ENCODE results near the gene PCDHGB1. TPM values are rescaled to one million over a fixed set of nuclear protein-coding genes. Genes with fewer than 3 reads are reported as not detected.
"Not testable (repeated sequence)": the region's sequence is repeated elsewhere in the genome, so short reads cannot be mapped to it uniquely, and the experiment has no call there.

PCDHGB1 gene
- total RNA-seq, 1 experiment from 2014 or later = 5.6 TPM

DNA sequence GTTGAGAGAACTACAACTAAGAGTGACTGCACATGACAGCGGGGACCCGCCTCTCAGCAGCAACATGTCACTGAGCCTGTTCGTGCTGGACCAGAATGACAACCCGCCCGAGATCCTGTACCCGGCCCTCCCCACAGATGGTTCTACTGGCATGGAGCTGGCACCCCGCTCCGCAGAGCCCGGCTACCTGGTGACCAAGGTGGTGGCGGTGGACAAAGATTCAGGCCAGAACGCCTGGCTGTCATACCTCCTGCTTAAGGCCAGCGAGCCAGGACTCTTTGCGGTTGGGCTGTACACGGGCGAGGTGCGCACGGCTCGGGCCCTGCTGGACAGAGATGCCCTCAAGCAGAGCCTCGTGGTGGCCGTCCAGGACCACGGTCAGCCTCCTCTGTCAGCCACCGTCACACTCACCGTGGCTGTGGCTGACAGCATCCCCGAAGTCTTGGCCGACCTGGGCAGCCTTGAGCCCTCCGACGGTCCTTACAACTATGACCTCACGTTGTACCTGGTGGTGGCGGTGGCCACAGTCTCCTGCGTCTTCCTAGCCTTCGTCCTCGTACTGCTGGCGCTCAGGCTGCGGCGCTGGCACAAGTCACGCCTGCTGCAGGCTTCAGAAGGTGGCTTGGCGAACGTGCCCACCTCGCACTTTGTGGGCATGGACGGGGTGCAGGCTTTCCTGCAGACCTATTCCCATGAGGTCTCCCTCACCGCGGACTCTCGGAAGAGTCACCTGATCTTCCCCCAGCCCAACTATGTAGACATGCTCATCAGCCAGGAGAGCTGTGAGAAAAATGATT lies 34.8 kb downstream of the PCDHGB1 start (continued):
- TF ChIP-seq JUN (CRISPR knock-in tag; IDR thresholded peaks at IDR 0.05) = no peak
- TF ChIP-seq ZNF416 (CRISPR knock-in tag; IDR thresholded peaks at IDR 0.05) = no peak
- TF ChIP-seq GRHL2 (CRISPR knock-in tag; IDR thresholded peaks at IDR 0.05; ENCODE audit: insufficient replicate concordance, severe bottlenecking) = no peak
- no peak for TF ChIP-seq ATF1 (CRISPR knock-in tag; IDR thresholded peaks at IDR 0.05)
- TF ChIP-seq IRF2 (CRISPR knock-in tag; IDR thresholded peaks at IDR 0.05; ENCODE audit: borderline replicate concordance, low read depth) = no peak
- no peak for TF ChIP-seq NFYB (CRISPR knock-in tag; conservative IDR thresholded peaks at IDR 0.05; ENCODE audit: low read depth)

DNA sequence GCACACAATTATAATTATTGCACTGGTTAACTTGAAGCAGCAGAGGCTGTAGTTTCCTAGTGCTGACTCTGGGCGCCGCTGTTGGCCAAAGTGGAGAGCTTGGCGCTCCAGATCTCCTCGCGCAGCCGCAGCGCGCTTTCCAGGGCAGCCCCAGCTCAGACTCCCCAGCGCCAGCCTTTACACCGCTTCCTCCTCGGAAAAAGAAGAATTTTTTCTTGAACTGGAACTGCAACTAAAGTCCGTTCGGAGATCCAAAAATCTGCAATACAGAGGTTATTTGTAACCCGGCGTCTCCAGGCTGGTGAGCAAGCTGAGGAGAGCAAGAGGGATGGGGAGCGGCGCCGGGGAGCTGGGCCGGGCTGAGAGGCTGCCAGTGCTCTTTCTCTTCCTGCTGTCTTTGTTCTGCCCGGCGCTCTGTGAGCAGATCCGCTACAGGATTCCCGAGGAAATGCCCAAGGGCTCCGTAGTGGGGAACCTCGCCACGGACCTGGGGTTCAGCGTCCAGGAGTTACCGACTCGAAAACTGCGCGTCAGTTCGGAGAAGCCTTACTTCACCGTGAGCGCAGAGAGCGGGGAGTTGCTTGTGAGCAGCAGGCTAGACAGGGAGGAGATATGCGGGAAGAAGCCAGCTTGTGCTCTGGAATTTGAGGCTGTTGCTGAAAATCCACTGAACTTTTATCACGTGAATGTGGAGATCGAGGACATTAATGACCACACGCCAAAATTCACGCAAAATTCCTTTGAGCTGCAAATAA lies 37.8 kb downstream of the PCDHGB1 start, which contains the start of gene PCDHGB4:
Gene PCDHGB4, plus strand, starts transcription at position 142 of the 755 bp plus-strand sequence. Its CDS starts 187 bp downstream, at position 329.
- H3K27ac Mint-ChIP-seq, POLR2A ChIA-PET, H3K4me1 Mint-ChIP-seq: not testable (repeated sequence)
- DNase-seq (ENCODE audit: low spot score) (peak; percentile 80), ATAC-seq (peak; percentile 96)
- Mint-ChIP-seq H3K4me3 (peak within 1 kb of the TSS; percentile 81), H3K9me3 (peaks cover 69% of the 10 kb centered on the region), H3K36me3 (peaks cover 63% of the 10 kb centered on the region), H3K27me3 (ENCODE audit: low read depth) (peaks cover 37% of the 10 kb centered on the region)
- CTCF ChIA-PET = interaction anchor here (0.6 to 3.0 kb wide), 43 partner anchors 9 to 665 kb away, joined by 3 to 24 read pairs (median 5); partner anchors contain the start of genes PCDHB14, PCDHB15, PCDHB16 and PCDHB4

DNA sequence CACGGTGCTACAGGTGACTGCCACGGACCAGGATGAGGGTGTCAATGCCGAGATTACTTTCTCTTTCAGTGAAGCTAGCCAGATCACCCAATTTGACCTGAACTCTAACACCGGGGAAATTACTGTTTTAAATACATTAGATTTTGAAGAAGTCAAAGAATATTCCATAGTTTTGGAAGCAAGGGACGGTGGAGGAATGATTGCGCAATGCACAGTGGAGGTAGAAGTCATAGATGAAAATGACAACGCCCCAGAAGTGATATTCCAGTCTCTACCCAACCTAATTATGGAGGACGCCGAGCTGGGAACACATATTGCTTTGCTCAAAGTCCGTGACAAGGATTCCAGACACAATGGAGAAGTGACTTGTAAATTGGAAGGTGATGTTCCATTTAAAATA lies 38.8 kb downstream of the PCDHGB1 start:
- Mint-ChIP-seq H3K4me1 (0 out of 2 replicates have a peak, but pooled peaks cover 3% of the 10 kb centered on the region), H3K27ac (no peak overlapping the region), H3K9me3 (peaks cover 67% of the 10 kb centered on the region), H3K36me3 (peaks cover 63% of the 10 kb centered on the region), H3K4me3 (peak overlapping the region; percentile 81; the same call in 1 of the 2 replicates), H3K27me3 (ENCODE audit: low read depth) (peaks cover 30% of the 10 kb centered on the region)
- DNase-seq (ENCODE audit: low spot score) = no peak
- POLR2A ChIA-PET = no interaction called here
- TF ChIP-seq, protein P1, sequence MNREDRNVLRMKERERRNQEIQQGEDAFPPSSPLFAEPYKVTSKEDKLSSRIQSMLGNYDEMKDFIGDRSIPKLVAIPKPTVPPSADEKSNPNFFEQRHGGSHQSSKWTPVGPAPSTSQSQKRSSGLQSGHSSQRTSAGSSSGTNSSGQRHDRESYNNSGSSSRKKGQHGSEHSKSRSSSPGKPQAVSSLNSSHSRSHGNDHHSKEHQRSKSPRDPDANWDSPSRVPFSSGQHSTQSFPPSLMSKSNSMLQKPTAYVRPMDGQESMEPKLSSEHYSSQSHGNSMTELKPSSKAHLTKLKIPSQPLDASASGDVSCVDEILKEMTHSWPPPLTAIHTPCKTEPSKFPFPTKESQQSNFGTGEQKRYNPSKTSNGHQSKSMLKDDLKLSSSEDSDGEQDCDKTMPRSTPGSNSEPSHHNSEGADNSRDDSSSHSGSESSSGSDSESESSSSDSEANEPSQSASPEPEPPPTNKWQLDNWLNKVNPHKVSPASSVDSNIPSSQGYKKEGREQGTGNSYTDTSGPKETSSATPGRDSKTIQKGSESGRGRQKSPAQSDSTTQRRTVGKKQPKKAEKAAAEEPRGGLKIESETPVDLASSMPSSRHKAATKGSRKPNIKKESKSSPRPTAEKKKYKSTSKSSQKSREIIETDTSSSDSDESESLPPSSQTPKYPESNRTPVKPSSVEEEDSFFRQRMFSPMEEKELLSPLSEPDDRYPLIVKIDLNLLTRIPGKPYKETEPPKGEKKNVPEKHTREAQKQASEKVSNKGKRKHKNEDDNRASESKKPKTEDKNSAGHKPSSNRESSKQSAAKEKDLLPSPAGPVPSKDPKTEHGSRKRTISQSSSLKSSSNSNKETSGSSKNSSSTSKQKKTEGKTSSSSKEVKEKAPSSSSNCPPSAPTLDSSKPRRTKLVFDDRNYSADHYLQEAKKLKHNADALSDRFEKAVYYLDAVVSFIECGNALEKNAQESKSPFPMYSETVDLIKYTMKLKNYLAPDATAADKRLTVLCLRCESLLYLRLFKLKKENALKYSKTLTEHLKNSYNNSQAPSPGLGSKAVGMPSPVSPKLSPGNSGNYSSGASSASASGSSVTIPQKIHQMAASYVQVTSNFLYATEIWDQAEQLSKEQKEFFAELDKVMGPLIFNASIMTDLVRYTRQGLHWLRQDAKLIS (CRISPR knock-in tag; IDR thresholded peaks at IDR 0.05; ENCODE audit: borderline replicate concordance) = no peak
- TF ChIP-seq, protein P2, sequence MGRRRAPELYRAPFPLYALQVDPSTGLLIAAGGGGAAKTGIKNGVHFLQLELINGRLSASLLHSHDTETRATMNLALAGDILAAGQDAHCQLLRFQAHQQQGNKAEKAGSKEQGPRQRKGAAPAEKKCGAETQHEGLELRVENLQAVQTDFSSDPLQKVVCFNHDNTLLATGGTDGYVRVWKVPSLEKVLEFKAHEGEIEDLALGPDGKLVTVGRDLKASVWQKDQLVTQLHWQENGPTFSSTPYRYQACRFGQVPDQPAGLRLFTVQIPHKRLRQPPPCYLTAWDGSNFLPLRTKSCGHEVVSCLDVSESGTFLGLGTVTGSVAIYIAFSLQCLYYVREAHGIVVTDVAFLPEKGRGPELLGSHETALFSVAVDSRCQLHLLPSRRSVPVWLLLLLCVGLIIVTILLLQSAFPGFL (CRISPR knock-in tag; IDR thresholded peaks at IDR 0.05; ENCODE audit: borderline replicate concordance) = no peak
- no peak for TF ChIP-seq NR2C2 (CRISPR knock-in tag; IDR thresholded peaks at IDR 0.05)
- TF ChIP-seq, protein P3, sequence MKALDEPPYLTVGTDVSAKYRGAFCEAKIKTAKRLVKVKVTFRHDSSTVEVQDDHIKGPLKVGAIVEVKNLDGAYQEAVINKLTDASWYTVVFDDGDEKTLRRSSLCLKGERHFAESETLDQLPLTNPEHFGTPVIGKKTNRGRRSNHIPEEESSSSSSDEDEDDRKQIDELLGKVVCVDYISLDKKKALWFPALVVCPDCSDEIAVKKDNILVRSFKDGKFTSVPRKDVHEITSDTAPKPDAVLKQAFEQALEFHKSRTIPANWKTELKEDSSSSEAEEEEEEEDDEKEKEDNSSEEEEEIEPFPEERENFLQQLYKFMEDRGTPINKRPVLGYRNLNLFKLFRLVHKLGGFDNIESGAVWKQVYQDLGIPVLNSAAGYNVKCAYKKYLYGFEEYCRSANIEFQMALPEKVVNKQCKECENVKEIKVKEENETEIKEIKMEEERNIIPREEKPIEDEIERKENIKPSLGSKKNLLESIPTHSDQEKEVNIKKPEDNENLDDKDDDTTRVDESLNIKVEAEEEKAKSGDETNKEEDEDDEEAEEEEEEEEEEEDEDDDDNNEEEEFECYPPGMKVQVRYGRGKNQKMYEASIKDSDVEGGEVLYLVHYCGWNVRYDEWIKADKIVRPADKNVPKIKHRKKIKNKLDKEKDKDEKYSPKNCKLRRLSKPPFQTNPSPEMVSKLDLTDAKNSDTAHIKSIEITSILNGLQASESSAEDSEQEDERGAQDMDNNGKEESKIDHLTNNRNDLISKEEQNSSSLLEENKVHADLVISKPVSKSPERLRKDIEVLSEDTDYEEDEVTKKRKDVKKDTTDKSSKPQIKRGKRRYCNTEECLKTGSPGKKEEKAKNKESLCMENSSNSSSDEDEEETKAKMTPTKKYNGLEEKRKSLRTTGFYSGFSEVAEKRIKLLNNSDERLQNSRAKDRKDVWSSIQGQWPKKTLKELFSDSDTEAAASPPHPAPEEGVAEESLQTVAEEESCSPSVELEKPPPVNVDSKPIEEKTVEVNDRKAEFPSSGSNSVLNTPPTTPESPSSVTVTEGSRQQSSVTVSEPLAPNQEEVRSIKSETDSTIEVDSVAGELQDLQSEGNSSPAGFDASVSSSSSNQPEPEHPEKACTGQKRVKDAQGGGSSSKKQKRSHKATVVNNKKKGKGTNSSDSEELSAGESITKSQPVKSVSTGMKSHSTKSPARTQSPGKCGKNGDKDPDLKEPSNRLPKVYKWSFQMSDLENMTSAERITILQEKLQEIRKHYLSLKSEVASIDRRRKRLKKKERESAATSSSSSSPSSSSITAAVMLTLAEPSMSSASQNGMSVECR (CRISPR knock-in tag; IDR thresholded peaks at IDR 0.05; ENCODE audit: borderline replicate concordance) = no peak
- TF ChIP-seq, protein P4, sequence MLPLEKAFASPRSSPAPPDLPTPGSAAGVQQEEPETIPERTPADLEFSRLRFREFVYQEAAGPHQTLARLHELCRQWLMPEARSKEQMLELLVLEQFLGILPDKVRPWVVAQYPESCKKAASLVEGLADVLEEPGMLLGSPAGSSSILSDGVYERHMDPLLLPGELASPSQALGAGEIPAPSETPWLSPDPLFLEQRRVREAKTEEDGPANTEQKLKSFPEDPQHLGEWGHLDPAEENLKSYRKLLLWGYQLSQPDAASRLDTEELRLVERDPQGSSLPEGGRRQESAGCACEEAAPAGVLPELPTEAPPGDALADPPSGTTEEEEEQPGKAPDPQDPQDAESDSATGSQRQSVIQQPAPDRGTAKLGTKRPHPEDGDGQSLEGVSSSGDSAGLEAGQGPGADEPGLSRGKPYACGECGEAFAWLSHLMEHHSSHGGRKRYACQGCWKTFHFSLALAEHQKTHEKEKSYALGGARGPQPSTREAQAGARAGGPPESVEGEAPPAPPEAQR (CRISPR knock-in tag; IDR thresholded peaks at IDR 0.05) = no peak
- CTCF ChIA-PET = interaction anchor here (1.5 to 3.0 kb wide), 9 partner anchors 12 to 175 kb away, joined by 3 to 24 read pairs (median 11); partner anchors contain the start of genes PCDHB14, PCDHGA11, PCDHGA6 and PCDHGB1
- ATAC-seq = no peak

All from WTC11 (cell line).